Left ventricle myocardium superior (tissue), 1 donor: ENCODE results near the gene ZFP92. TPM values are rescaled to one million over a fixed set of nuclear protein-coding genes. Genes with fewer than 3 reads are reported as not detected.

ENCODE experiments used
- ATAC-seq: fragments of 200-7000 bp; cut with Tn5 transposase; one replicate; pipeline ENCODE4 v1.9.1; 2020; ENCODE audit warnings: mild to moderate bottlenecking, moderate library complexity
- DNase-seq: peaks from one replicate; pipeline ENCODE4 v3.0.0-alpha.2; 2020
- intact Hi-C: fragments of 100-400 bp; cut with micrococcal nuclease; formaldehyde crosslinking; loops from one replicate; pipeline ENCODE4 v1.11.0; 2022
- total RNA-seq: library from RNA; stranded (reverse); fragmentation: NEBNext Ultra II Directional; extraction: Animal tissue kit (Norgen Biotek cat#: 25700); gene quantifications from one replicate; pipeline ENCODE4 v1.2.1, GENCODE V29; 2021
- donor health status: DM: no; HTN: yes; CAD: no; lungs with severe emphysema.

ZFP92 gene
- total RNA-seq, 1 donor from 2014 or later, result 0.57 TPM

GRCh38 chrX:153420851-153421599 is 9.8 kb downstream of the ZFP92 start:
- DNase-seq, result no peak
- no peak for ATAC-seq
- intact Hi-C loops, result no loop called here

GRCh38 chrX:153421856-153422255 is 10.6 kb downstream of the ZFP92 start:
- intact Hi-C loops, result no loop called here
- no peak for DNase-seq
- no peak for ATAC-seq

GRCh38 chrX:153423652-153424051 is 12.4 kb downstream of the ZFP92 start:
- ATAC-seq (peak; percentile 51), DNase-seq (peak; percentile 65)
- intact Hi-C loops, result no loop called here

- intact Hi-C loops, result no loop called here
- no peak for DNase-seq
- ATAC-seq, result no peak
Observed at GRCh38 chrX:153426204-153426603, 14.9 kb downstream of the ZFP92 start.

DNA sequence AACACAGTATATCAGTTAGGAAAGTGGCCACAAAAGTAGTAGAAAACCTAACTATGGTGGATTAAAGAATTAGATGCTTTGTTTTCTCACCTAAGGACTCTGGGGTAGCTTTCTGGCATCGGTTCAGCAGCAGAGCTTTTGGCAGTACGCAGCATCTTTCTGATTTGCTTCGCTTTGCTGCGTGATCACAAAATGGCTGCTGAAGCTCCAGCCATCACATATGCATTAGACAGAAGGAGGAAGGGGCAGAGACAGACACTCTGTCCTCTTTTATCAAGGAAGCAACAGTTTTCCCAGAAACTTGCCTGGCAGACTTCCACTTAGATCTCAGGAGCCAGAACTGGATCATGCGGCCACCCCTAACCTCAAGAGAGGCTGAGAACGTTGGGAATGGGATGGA is 19.5 kb downstream of the ZFP92 start:
- ATAC-seq (no peak), DNase-seq (no peak)
- intact Hi-C loops, result no loop called here

DNA sequence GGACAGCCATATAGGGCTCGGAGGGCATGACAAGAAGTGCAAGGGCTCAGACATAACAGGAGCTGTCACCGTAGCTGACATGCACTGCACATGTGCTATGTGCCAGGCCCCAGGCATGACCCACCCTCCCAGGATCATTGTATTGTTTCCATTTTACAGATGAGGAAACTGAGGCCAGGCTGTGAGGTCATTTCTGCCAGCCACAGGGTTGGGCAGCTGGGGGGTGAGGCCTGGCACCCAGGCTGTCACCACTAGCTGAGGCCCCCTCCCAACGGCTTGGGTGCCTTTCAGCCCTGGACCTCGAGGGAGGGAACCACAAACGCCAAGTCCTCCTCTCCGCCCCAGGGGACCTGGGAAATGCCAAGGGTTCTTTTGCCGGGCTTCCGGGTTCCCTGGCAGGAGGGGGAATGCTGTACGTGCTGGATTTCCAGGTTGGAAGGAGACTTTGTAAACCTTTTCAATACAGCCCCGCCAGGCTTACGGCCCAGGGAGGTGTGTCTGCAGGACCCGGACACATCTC is 21.9 kb downstream of the ZFP92 start:
- ATAC-seq (no peak), DNase-seq (no peak)
- intact Hi-C loops, result no loop called here

DNA sequence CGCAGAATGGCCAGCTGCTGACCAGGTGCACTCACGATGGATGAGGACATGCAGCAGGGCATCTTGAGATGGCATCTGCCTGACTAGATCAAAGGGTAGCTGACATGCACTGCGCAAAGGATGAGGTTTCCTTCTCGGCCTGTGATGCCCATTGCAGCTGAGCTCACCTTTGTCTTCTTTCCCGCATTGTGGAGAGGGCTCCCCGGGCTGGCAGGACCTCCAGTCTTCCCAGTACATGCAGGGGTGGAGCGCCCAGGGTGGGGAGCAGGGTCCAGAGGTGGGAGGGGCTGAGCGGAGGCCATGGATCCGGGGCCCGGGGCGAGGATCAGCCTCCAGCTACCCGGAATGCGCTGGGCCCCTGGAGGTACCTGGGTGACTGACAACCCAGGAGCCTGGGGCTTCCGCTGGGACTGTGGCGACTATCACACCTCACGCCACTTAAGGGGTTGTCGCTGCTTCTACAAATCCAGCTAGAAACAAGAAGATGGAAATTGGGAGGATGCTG is 22.6 kb downstream of the ZFP92 start:
- intact Hi-C loops, result no loop called here
- DNase-seq, result no peak

GRCh38 chrX:153434801-153435200 is 23.5 kb downstream of the ZFP92 start:
- ATAC-seq (no peak), DNase-seq (no peak)
- intact Hi-C loops, result no loop called here

More for the DNA sequence above, 22.6 kb downstream of the ZFP92 start:
- no peak for ATAC-seq

DNA sequence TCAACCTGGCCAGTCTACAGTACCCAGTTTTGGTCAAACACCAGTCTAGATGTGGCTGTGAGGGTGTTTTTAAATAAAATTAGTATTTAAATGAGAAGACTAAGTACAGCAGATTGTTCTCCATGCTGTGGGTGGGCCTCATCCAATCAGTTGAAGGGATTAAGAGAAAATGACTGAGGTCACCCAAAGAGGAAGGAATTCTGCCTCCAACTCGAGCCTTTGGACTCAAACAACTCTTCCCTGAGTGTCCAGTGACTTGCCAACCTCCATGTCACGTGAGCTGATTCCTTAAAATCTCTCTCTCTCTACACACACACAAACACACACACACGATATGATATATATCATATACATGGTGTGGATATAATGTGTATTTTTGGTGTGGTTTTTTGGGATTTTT is 24.6 kb downstream of the ZFP92 start:
- ATAC-seq (no peak), DNase-seq (no peak)
- intact Hi-C loops, result no loop called here

GRCh38 chrX:153438532-153438931 is 27.3 kb downstream of the ZFP92 start:
- no peak for DNase-seq
- ATAC-seq, result no peak
- intact Hi-C loops, result no loop called here

DNA sequence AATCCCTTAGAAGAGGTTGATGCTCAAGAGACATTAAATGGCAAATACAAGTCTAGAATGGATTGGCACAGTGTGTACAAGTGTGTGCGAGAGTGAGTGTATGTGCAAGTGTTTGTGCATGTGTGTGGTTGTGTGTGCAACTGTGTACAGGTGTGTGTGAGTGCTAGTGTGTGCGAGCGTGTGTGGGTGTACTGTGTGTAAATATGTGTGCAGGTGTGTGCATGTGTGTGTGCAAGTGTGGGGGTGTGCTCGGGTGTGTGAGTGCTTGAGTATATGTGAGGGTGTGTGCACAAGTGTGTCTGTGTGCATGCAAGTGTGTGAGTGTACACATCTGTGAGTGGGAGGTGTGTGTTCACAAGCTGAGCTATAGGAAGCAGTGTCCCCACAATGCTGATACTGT is 28.7 kb downstream of the ZFP92 start:
- ATAC-seq (no peak), DNase-seq (no peak)
- intact Hi-C loops, result no loop called here

- DNase-seq, result no peak
- intact Hi-C loops, result no loop called here
- ATAC-seq, result no peak
Observed at GRCh38 chrX:153440556-153441135, 29.4 kb downstream of the ZFP92 start.

GRCh38 chrX:153441296-153441695 is 30.0 kb downstream of the ZFP92 start:
- DNase-seq (no peak), ATAC-seq (no peak)
- intact Hi-C loops, result no loop called here

DNA sequence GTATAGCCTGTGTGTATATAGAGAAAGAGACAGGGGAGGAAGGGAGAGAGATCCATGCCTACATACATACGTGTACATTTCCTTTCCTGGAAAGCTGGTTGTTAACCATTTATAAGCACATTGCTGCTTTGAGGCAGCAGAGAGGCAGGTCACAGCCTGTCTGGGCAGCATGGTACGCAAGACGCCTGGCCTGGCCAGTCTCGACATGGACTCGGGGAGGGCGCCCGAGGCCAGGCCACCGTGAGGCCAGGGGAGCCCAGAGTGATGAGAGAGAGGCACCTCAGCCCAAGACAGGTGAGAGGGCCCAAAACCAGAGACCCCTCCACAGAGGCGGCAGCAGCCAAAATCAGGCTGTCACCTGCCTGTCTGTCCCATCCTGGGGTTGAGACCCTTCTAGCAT is 30.7 kb downstream of the ZFP92 start:
- ATAC-seq, result no peak
- intact Hi-C loops, result no loop called here
- no peak for DNase-seq

GRCh38 chrX:153442463-153442862 is 31.2 kb downstream of the ZFP92 start:
- DNase-seq (no peak), ATAC-seq (no peak)
- intact Hi-C loops, result no loop called here

- ATAC-seq (no peak), DNase-seq (no peak)
- intact Hi-C loops, result no loop called here
Observed at GRCh38 chrX:153443476-153444332, 32.4 kb downstream of the ZFP92 start.

- ATAC-seq, result no peak
- no peak for DNase-seq
Observed at GRCh38 chrX:153444333-153445011, 33.2 kb downstream of the ZFP92 start.

DNA sequence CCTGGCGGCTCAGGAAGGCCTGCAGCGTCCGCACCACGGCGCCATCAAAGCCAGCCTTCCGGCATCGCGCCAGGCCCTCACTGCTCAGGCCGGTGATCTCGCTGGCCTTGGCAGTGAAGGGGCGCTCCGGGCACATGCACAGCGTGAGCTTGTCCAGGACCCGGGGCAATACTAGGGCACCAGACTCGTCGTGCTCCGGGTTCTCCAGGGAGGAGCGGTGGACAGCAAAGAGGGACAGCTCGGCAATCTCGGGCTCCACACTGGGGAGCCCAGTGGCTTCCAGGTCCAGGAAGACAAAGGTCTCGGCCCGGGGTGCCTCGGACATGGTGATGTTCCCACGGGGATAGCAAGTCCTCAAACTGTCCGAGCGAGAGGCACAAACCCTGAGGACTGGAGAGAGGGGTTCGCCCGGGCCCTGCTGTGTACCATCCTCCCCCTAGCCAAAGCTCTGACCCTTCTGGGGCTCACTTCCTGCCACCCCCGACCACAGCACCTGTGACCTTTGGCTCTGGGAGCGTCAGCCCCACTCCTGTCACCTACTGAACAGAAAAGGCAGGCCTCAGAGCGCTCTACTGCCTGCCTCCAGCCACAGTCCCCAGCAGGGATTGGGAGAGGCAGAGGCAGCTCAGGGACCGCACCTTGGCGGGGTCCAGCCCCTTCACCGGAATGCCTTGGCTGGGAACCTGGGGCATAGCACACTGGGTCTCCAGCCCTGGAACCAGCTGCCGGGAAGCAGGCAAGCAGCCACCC is 34.0 kb downstream of the ZFP92 start:
- intact Hi-C loops, result no loop called here
- ATAC-seq (no peak), DNase-seq (no peak)

More at GRCh38 chrX:153444333-153445011, 33.2 kb downstream of the ZFP92 start:
- intact Hi-C loops, result no loop called here
